ENCODE data around the gene SP5. TPM values are rescaled to one million over a fixed set of nuclear protein-coding genes. Genes with fewer than 3 reads are reported as not detected.
A peak's percentile ranks its signal among the peaks of the same experiment; 100 is the strongest.
"Not testable (repeated sequence)": the region's sequence is repeated elsewhere in the genome, so short reads cannot be mapped to it uniquely, and the experiment has no call there.

Gene SP5
- total RNA-seq, 2 experiments from 2014 or later, result not detected

DNA sequence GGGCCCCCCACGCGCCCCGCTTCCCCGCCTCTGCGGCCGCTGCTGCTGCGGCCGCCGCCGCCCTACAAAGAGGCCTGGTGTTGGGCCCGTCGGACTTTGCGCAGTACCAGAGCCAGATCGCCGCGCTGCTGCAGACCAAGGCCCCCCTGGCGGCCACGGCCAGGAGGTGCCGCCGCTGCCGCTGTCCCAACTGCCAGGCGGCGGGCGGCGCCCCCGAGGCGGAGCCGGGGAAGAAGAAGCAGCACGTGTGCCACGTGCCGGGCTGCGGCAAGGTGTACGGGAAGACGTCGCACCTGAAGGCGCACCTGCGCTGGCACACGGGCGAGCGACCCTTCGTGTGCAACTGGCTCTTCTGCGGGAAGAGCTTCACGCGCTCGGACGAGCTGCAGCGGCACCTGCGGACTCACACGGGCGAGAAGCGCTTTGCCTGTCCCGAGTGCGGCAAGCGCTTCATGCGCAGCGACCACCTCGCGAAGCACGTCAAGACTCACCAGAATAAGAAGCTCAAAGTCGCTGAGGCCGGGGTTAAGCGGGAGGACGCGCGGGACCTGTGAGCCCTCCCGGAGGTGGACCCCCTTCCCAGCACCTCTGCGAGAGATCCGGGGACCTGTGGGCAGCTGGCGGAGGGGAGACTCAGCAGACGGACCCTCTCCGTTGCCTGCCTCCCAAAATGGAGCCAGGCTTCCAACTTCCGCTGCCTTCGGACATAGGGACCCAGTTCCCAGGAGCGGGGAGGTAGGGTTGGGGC, 1.9 kb downstream of the SP5 start:
- peak; percentile 59 for DNase-seq
- peak overlapping the region; percentile 43 for H3K4me3 Mint-ChIP-seq
- H3K9me3 Mint-ChIP-seq, result no peaks in the 10 kb centered on the region

GRCh38 chr2:170717599-170717963, 2.4 kb downstream of the SP5 start:
- Mint-ChIP-seq H3K9me3 (no peaks in the 10 kb centered on the region), H3K4me3 (peak overlapping the region; percentile 43), H3K27me3 (peaks cover 78% of the 10 kb centered on the region), H3K27ac (no peak overlapping the region), H3K4me1 (peaks cover 19% of the 10 kb centered on the region), H3K36me3 (no peaks in the 10 kb centered on the region)
- DNase-seq, result no peak

More for the DNA sequence above, 1.9 kb downstream of the SP5 start:
- Mint-ChIP-seq H3K27ac (no peak overlapping the region), H3K4me1 (peaks cover 23% of the 10 kb centered on the region), H3K27me3 (peaks cover 78% of the 10 kb centered on the region), H3K36me3 (no peaks in the 10 kb centered on the region)

- Mint-ChIP-seq H3K4me3 (no peak overlapping the region), H3K9me3 (no peaks in the 10 kb centered on the region), H3K27ac (no peak overlapping the region), H3K36me3 (no peaks in the 10 kb centered on the region), H3K4me1 (peaks cover 19% of the 10 kb centered on the region), H3K27me3 (peaks cover 76% of the 10 kb centered on the region)
- no peak for DNase-seq
Observed at GRCh38 chr2:170717991-170718589, 3.0 kb downstream of the SP5 start.

- H3K27me3 Mint-ChIP-seq, result peaks cover 74% of the 10 kb centered on the region
- no peak for DNase-seq
- H3K4me3 Mint-ChIP-seq, result no peak overlapping the region
- H3K9me3 Mint-ChIP-seq, result no peaks in the 10 kb centered on the region
- H3K27ac Mint-ChIP-seq, result no peak overlapping the region
- H3K4me1 Mint-ChIP-seq, result peaks cover 15% of the 10 kb centered on the region
- H3K36me3 Mint-ChIP-seq, result no peaks in the 10 kb centered on the region
Observed at GRCh38 chr2:170719810-170720209, 4.7 kb downstream of the SP5 start.

DNA sequence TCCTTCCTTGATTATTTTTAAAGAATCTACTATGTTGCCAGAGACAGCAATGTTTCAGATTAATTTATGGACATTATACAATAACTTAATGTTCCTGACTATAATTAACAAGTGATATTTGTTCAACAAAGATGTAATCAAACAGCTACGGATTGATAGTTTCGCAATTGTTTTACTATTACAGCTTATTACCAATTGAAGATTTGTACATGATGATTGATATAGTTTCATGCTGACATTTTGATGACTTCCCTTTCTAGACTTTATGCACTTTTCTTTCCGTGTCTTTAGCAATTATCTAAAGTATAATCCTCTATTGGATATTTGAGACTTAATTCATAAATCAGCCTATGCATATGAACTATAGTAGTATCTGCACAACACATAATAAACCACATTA, 6.5 kb downstream of the SP5 start:
- Mint-ChIP-seq H3K27ac (no peak overlapping the region), H3K9me3 (no peaks in the 10 kb centered on the region), H3K4me3 (no peak overlapping the region), H3K36me3 (no peaks in the 10 kb centered on the region), H3K27me3 (peaks cover 72% of the 10 kb centered on the region), H3K4me1 (peaks cover 8% of the 10 kb centered on the region)
- DNase-seq, result no peak

DNA sequence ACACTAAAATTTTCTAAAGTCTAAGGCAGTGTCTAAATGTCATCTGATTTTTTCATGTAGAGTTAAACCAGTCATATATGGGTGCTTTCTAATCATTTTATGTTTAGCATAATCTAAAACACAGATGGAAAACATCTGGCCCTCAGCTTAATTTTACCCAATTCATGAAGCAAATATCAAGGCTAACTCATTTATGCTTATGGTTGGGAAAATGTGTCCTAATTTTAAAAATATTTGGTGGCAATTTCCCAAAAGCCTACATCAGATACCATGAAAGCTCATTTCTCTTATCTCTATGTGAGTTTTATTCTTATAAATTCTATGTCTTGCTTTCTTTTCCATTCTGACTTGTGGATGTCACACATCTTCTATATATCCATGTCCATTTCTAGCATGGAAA, 7.2 kb downstream of the SP5 start:
- no peaks in the 10 kb centered on the region for H3K9me3 Mint-ChIP-seq
- H3K4me3 Mint-ChIP-seq, result no peak overlapping the region
- no peak for DNase-seq
- H3K27me3 Mint-ChIP-seq, result peaks cover 70% of the 10 kb centered on the region
- H3K4me1 Mint-ChIP-seq, result peaks cover 6% of the 10 kb centered on the region
- H3K27ac Mint-ChIP-seq, result no peak overlapping the region
- no peaks in the 10 kb centered on the region for H3K36me3 Mint-ChIP-seq

DNA sequence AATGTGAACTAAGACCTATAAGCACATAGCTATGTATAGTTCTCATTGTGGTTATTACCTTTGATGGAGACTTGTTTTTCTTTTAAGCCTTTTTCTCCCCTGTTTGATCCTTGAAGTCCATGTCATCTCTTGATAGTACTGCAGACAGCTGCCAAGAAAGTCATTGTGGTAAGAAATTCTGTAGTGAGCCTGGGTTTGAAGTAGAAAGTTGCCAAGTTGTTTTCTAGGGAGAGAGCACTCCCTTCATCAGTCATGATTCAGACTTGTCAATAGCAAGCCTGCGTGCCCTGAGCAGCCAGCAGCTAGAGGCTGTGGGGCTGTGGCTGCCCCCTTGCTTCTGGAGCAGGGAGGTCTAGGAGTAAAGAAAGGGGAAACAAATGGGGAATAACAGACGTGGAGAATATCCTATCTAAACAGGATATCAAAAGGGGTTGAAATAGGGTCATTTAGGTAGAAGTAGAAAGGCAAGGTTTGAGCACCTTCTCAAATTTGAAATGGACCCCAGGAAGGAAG, 8.4 kb downstream of the SP5 start:
- DNase-seq, result no peak
- H3K9me3 Mint-ChIP-seq, result no peaks in the 10 kb centered on the region
- H3K27me3 Mint-ChIP-seq, result peaks cover 63% of the 10 kb centered on the region
- no peaks in the 10 kb centered on the region for H3K4me1 Mint-ChIP-seq
- H3K36me3 Mint-ChIP-seq, result no peaks in the 10 kb centered on the region
- no peak overlapping the region for H3K4me3 Mint-ChIP-seq
- no peak overlapping the region for H3K27ac Mint-ChIP-seq

DNA sequence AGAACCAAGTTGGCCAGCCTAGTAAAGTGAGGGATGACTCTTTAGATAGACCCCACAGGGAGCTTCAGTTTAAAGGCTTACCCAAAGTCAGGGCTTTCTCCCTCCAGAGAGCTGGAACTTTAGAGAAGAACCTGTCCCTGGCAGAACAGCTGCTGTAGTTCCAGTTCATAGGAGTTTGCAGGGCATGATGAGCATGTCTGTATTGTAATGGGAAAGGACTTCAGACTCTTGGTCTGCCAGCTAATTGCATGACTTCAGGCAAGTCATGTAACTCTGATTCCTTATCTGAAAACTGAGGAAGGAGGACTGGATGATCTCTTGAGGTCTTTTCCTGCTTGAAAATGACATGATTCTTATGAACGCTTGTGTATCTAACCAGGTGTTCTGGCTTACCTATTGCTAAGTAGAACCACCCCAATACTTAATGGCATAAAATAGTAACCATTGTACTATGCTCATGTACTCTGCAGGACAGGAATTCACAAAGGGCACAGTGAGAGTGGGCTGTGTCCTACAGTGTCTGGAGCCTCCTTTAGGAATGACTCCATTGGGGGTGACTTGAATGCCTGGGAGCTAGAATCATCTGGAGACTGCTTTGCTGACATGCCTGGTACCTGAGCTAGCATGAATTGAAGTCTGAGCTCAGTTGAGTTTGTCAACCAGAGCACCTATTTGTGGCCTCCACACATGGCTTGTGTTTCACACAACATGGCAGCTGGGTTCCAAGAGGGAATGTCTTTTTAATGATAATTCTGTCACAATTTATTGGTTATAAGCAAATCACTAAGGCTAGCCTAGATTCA, 18.9 kb downstream of the SP5 start:
- H3K36me3 Mint-ChIP-seq, result no peaks in the 10 kb centered on the region
- H3K27me3 Mint-ChIP-seq, result peaks cover 24% of the 10 kb centered on the region
- H3K27ac Mint-ChIP-seq, result no peak overlapping the region
- DNase-seq, result no peak
- no peaks in the 10 kb centered on the region for H3K9me3 Mint-ChIP-seq
- H3K4me3 Mint-ChIP-seq, result no peak overlapping the region
- no peaks in the 10 kb centered on the region for H3K4me1 Mint-ChIP-seq

- DNase-seq, H3K36me3 Mint-ChIP-seq, H3K4me1 Mint-ChIP-seq, H3K4me3 Mint-ChIP-seq, H3K27ac Mint-ChIP-seq, H3K9me3 Mint-ChIP-seq: not testable (repeated sequence)
- H3K27me3 Mint-ChIP-seq, result peaks cover 21% of the 10 kb centered on the region
Observed at GRCh38 chr2:170734601-170735000, 19.5 kb downstream of the SP5 start.

GRCh38 chr2:170736628-170737027, 21.5 kb downstream of the SP5 start:
- Mint-ChIP-seq H3K9me3 (no peaks in the 10 kb centered on the region), H3K4me1 (no peaks in the 10 kb centered on the region), H3K27ac (no peak overlapping the region), H3K36me3 (no peaks in the 10 kb centered on the region), H3K27me3 (peaks cover 20% of the 10 kb centered on the region), H3K4me3 (no peak overlapping the region)
- DNase-seq, result no peak

DNA sequence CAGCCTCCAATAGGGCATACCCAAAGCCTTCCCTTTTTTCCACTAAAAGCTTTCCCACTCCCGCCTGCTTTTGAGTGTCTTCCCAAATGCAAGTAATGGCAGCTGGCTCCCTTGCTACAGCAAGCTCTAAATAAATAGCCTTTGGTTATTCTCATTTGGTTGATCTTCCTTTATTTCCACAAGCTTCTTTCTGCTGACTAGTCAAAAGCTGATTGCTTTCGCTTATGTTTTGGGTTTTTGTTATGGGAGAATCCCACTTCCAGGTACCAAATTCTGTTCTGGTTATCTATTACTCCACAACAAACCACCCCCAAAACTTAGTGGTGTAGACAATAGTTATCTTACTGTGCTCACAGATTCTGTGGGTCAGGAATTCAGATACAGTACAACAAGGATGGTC, 22.3 kb downstream of the SP5 start:
- Mint-ChIP-seq H3K4me3 (no peak overlapping the region), H3K27ac (no peak overlapping the region), H3K36me3 (no peaks in the 10 kb centered on the region), H3K4me1 (no peaks in the 10 kb centered on the region), H3K27me3 (peaks cover 18% of the 10 kb centered on the region), H3K9me3 (no peaks in the 10 kb centered on the region)
- DNase-seq, result no peak

DNA sequence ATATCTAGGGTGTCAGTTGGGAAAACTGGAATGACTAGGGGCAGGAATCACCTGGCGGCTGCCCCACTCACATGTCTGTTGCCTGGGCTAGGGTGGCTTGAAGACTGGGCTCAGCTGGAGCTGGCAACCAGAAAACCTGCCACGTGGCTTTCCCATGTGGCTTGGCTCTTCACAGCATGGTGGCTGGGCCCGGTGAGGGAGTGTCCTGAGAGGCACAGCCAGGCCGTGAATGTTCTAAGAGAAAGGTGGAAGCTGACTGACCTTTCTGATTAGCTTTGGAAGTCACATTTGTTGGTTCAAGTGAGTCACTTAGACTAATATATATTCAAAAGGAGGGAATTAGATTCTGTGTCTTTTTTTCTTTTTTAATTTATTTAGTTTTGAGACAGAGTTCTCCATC, 22.7 kb downstream of the SP5 start:
- H3K27me3 Mint-ChIP-seq, result peaks cover 16% of the 10 kb centered on the region
- DNase-seq, result no peak
- no peak overlapping the region for H3K4me3 Mint-ChIP-seq
- H3K27ac Mint-ChIP-seq, result no peak overlapping the region
- no peaks in the 10 kb centered on the region for H3K4me1 Mint-ChIP-seq
- H3K36me3 Mint-ChIP-seq, result no peaks in the 10 kb centered on the region
- H3K9me3 Mint-ChIP-seq, result no peaks in the 10 kb centered on the region

GRCh38 chr2:170739048-170739447, 23.9 kb downstream of the SP5 start:
- Mint-ChIP-seq H3K4me1 (no peaks in the 10 kb centered on the region), H3K27me3 (peaks cover 10% of the 10 kb centered on the region), H3K4me3 (no peak overlapping the region), H3K27ac (no peak overlapping the region), H3K36me3 (no peaks in the 10 kb centered on the region), H3K9me3 (no peaks in the 10 kb centered on the region)
- DNase-seq, result no peak

GRCh38 chr2:170739507-170740046, 24.4 kb downstream of the SP5 start:
- Mint-ChIP-seq H3K9me3 (no peaks in the 10 kb centered on the region), H3K27me3 (peaks cover 14% of the 10 kb centered on the region), H3K4me3 (no peak overlapping the region), H3K4me1 (no peaks in the 10 kb centered on the region), H3K36me3 (no peaks in the 10 kb centered on the region), H3K27ac (no peak overlapping the region)
- no peak for DNase-seq

DNA sequence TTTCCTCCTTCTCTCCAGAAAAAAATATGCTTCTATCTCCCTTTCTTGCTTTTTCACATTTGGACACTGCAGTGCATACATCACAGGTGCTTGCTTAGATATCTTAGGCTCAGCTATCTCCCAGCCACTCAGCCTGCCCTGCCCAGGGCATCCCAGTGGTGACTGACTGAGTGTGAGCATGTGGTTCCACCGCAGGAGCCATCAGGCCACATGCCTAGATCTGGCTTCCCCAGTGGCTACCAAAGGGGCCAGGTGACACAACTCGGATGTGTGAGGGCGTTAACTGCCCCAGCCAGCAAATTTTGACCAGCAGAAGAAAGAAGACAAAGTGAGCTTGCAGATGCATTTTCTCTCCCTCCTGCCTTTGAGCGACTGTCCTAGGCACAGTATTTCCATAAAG, 25.5 kb downstream of the SP5 start:
- DNase-seq, result no peak
- Mint-ChIP-seq H3K27me3 (peaks cover 22% of the 10 kb centered on the region), H3K4me3 (no peak overlapping the region), H3K9me3 (no peaks in the 10 kb centered on the region), H3K36me3 (no peaks in the 10 kb centered on the region), H3K4me1 (no peaks in the 10 kb centered on the region), H3K27ac (no peak overlapping the region)

Data from activated naive CD8-positive, alpha-beta T cell treated with anti-CD3 and anti-CD28 coated beads for 36 hours (primary cell).